GM12875 (cell line): ENCODE measurements around the gene PEX13.

ENCODE experiments used
- H3K4me3 ChIP-seq: one replicate; pipeline ENCODE4 v1.5.1; 2011; ENCODE audit warnings: low read depth, low read length, control low read depth
- TF ChIP-seq, protein P1 (sequence below): IDR thresholded peaks from 2 replicates; pipeline ENCODE4 v1.5.1; 2011; ENCODE audit warnings: low read depth, mild to moderate bottlenecking, control low read depth, inconsistent platforms, low read length, moderate library complexity, borderline replicate concordance; ENCODE audit not compliant: insufficient read depth

Gene PEX13

DNA sequence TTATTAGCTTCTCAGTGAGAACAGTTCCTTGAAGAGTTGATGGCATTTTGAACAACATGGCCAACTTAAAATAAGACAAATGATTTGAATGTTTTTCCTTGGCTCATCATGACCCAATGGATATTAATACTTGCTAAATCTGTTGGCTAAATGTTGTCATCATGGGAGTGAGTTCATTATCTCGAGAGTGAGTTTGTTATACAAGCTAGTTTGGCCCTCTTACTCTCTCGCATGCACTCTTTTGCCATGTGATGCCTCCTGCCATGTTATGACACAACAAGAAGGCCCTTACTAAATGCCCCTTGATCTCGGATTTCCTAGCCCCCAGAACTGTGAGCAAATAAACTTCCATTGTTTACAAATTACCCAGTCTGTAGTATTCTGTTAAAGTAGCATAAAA lies 25.3 kb downstream of the PEX13 start:
- TF ChIP-seq, protein P1, sequence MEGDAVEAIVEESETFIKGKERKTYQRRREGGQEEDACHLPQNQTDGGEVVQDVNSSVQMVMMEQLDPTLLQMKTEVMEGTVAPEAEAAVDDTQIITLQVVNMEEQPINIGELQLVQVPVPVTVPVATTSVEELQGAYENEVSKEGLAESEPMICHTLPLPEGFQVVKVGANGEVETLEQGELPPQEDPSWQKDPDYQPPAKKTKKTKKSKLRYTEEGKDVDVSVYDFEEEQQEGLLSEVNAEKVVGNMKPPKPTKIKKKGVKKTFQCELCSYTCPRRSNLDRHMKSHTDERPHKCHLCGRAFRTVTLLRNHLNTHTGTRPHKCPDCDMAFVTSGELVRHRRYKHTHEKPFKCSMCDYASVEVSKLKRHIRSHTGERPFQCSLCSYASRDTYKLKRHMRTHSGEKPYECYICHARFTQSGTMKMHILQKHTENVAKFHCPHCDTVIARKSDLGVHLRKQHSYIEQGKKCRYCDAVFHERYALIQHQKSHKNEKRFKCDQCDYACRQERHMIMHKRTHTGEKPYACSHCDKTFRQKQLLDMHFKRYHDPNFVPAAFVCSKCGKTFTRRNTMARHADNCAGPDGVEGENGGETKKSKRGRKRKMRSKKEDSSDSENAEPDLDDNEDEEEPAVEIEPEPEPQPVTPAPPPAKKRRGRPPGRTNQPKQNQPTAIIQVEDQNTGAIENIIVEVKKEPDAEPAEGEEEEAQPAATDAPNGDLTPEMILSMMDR, result no peak
- no peak overlapping the region for H3K4me3 ChIP-seq

DNA sequence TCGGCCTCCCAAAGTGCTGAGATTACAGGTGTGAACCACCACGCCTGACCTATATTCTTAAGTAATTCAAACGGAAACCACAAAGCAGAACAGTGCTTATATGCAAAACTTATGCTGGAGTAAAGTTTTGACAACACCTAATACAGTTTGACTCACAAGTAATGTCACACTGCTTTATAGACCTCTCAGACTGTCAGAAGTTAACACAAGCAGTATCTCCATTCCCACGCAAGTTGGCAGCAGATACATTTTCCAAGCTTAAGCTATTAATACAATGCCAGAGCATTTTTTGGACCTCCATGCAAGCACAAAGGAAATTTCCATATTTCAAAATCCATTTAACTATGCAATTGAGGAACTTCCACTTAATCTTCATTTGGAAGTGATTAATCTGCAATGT lies 27.1 kb downstream of the PEX13 start:
- H3K4me3 ChIP-seq, result no peak overlapping the region
- TF ChIP-seq, protein P1, result no peak

DNA sequence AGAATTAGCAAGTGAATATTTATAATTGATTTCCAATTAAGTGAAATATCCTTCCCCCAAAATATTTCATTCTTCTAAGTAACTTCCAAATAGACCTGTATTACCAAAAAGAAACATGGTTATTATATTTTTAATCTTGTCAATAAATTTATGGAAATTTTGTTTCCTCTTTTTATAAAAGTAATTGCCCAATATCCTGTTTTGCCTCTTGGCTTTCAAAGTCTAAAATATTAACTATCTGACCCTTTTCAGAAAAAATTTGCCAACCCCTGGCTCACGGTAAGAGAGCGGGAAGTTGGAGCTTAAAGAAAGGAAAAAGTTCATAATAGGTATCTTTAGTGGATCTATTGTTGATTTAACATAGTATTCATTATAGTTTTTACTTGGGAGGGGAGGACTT lies 27.7 kb downstream of the PEX13 start:
- H3K4me3 ChIP-seq, result no peak overlapping the region
- TF ChIP-seq, protein P1, result no peak

DNA sequence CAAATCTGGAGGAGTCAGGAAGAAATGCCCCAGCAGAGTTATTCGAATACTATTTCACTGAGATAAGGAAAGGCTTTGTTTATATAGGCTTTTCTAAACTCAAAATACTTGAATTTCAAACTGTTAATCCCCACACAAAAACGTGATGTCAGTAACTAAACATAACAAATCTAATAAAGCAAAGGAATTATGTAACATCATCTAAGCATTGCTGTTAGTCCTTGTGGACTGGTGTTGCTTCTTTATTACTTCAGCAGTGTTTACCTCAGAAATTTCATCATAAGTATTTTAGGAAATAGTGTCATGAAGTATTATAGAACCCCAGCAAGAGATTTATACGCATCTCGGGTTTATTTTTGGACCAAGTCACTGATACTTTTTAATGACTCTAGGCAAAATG lies 28.5 kb downstream of the PEX13 start:
- no peak overlapping the region for H3K4me3 ChIP-seq
- TF ChIP-seq, protein P1, result no peak

DNA sequence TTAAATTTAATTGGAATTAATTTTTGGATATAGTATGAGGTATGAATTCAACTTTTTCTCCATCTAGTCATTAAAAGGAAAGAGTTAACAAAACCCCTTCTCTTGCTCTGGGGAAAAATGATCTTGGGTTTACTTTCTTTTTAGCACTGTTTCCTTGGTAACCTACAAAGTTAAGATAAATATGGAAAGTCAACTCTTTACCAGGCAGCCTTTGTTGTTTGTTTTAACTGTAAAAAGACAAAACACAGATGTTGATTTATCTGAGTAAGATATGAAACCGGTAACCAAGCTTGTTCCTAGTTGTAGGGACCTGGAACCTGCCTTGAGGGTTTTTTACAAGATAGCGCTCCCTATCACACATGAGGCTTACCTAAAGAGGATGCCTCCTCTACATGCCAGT lies 38.0 kb downstream of the PEX13 start:
- H3K4me3 ChIP-seq, result no peak overlapping the region
- TF ChIP-seq, protein P1, result no peak

DNA sequence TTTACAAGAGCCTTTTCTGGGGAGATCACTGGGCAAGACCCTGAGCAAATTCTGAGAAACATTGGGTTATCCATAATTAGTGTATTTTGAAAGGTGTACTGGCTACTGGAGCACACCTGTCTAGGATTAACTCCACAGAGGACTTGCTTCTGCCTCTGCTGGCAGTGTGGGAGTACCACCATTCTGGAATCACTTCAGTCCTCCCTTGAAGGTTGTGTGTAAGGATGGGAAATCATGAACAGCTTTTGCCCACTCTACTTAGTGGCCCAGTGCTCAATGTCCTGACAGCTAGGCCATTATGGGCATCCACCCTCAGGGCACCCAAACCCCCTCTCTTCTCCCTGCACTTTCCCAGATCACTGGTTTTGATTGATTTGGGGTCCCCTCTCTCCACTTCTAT lies 40.0 kb downstream of the PEX13 start:
- TF ChIP-seq, protein P1, result no peak
- H3K4me3 ChIP-seq, result no peak overlapping the region

DNA sequence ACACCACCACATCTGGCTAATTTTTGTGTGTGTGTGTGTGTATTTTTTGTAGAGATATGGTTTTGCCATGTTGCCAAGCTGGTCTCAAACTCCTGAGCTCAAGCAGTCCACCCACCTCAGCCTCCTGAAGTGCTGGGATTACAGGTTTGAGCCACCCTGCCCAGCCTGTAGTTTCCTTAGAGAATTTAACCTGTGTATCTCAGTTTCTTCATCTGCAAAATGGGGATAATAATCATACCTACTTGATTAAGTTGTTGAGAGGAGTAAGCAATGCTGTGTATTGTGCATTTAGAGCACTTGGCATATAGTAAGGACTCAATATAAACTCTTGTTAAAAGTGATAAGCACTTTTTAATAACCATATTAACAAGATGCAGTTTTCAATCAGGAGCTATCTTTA lies 41.9 kb downstream of the PEX13 start:
- no peak overlapping the region for H3K4me3 ChIP-seq
- TF ChIP-seq, protein P1, result no peak
